ENCODE measurements around the gene IGF2R. TPM values are rescaled to one million over a fixed set of nuclear protein-coding genes. Genes with fewer than 3 reads are reported as not detected.
"Not testable (repeated sequence)": the region's sequence is repeated elsewhere in the genome, so short reads cannot be mapped to it uniquely, and the experiment has no call there.

IGF2R gene
- total RNA-seq, 1 donor from 2014 or later: 120 TPM

GRCh38 chr6:160129881-160130615 is 161.2 kb downstream of the IGF2R start:
- no peak for DNase-seq

DNA sequence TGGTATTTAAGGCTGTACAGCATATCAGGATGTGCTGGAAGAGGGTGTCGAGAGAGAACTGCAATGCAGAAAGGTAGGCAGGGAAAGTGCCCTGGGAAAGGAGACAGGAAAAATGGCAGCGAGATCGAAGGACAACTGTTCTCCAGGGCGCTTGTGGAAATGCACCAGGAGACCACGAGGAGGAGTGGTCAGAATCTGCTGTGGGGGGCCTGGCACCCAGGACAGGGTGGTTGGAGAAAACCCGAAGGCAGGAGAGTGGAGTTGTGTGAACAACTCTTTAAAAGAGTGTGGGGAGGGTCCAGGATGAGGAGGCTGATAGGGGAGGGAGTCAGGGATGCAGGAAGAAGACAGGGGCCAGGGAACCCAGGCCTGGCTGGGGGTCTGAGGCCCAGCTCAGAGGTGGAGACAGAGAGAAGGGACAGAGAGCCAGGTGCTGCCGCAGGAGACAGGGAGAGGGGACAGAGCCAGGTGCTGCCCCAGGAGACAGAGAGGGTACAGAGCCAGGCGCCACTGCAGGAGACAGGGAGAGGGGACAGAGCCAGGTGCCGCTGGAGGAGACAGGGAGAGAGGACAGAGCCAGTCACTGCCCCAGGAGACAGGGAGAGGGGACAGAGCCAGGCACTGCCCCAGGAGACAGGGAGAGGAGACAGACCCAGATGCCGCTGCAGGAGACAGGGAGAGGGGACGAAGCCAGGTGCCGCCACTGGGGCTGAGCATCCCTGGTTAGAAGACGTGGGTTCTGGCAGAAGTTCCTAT is 162.0 kb downstream of the IGF2R start:
- no peak for DNase-seq

DNA sequence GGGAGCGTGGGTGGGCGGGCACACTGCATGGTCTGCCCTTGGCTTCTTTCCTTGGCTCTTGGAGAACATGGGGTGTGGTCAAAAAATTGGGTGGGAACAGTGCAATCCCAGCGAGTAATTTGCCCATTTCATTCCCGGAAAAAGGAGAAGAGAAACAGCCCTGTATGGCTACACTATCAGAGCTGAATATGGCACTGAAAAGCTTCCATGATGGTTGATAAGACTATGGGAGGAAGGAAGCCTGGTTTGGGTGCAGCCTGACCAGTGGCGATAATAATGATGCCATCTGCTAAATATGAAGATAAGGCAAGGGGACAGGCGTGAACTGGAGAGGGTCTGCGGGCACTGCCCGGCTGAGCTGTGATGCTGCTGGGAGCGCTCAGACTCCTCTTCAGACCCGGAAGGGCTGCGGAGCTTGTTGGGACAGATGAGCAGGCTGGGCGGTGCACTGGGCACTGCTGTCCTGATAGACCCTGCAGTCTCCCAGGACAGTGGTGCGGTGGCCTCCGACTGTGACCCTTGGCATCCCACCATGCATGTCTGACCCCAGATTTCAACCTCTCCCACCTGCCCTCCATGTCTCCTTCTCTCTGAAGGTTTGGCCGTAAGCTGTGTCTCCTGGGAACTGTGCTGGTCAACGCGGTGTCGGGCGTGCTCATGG is 162.9 kb downstream of the IGF2R start:
- no peak for DNase-seq

- no peak for DNase-seq
Observed at GRCh38 chr6:160132297-160132637, 163.4 kb downstream of the IGF2R start.

DNA sequence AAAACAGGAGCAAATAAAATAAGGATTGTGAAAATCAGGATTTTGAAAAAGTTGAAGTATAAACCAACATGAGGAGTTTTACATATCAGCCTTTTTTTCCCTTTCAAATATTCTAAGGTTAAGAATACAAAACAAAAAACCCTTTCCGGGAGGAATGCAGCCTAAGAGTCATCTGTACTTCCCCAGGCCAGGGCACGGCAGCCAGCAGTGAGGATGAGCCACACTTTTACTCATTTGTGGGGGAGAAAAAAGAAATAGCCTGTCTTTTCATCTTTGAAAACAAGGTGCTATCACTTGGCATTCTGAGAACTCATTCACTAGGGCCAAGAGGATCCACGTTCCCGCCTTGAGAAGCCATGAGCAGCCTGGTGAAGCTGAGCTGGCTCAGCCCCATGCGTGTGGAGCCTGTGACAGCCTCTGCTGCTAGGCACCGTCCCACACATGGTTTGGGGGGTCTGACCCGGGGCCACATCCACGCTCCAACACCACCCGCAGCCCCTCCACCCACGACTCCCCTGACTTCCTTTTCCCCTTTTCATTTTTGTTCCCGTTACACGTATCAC is 164.0 kb downstream of the IGF2R start:
- DNase-seq: no peak

DNA sequence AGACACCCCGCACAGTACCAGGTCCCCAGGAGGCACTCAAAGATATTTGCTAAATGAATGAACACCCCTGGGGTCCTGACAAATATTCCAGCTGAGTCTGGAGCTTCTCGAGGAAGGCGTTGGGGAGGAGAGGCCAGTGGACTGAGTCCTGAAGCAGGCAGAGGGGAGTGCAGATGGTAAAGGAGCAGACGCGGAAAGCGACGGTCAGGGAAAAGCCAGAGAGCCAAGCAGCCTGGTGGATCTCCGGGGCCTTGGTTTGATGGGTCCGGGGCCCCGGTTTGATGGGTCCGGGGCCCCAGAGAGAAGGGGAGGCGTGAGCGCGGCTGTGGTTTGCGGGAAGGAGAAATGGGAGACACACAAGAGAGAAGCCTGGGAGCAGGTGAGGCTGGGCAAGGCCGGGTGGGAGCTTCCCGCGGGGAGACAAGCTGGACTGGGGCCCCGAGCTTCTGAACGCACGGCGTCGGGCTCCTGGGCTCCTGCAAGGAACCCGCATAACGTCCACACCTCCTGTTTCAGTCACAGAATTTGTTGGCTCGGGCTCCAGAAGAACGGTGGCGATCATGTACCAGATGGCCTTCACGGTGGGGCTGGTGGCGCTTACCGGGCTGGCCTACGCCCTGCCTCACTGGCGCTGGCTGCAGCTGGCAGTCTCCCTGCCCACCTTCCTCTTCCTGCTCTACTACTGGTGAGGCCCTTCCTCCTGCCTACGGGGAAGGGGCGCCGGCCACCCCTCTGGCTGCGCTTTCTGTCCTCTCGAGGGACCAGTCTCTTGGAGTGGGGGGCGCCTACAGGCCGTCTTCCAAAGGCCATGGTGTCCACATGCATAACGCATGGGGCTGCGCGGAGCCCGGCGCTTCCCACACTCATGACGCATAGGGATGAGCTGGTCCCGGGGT is 164.8 kb downstream of the IGF2R start:
- DNase-seq: no peak

DNA sequence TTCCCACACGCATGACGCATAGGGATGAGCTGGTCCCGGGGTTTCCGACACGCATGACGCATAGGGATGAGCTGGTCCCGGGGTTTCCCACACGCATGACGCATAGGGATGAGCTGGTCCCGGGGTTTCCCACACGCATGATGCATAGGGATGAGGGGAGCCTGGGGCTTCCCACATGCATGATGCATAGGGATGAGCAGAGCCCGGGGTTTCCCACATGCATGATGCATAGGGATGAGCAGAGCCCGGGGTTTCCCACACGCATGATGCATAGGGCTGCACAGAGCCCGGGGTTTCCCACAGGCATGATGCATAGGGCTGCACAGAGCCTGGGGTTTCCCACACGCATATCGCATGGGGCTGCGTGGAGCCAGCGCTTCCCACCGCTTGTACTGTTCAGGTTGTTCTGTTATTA is 165.5 kb downstream of the IGF2R start:
- DNase-seq: not testable (repeated sequence)

- DNase-seq: no peak
Observed at GRCh38 chr6:160134779-160135547, 166.1 kb downstream of the IGF2R start.

DNA sequence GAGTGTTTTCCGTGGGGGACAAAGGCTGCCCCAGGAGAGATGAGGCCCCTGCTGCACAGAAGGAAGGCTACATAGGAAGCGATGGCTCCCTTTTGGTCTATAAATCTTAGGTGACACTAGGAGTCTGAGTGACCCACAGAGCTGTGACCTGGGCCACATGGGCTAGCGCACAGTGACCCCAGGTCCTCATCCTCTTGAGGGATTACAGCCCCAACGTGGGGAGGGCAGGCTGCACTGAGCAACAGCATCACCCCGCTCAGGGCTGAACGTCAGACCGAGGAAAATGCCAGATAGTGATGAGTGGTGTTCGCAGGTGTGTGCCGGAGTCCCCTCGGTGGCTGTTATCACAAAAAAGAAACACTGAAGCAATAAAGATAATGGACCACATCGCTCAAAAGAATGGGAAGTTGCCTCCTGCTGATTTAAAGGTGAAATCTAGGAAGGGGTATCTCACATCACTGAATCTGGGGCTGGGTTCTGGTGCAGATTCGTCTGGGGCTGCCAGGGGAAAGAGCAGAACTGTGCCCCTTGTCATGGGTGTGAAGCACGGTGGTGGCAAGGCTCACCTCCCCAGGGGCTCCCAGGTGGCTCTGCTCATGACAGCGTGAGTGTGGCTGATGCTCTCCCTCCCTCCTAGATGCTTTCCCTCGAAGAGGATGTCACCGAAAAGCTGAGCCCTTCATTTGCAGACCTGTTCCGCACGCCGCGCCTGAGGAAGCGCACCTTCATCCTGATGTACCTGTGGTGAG is 167.2 kb downstream of the IGF2R start:
- no peak for DNase-seq

- no peak for DNase-seq
Observed at GRCh38 chr6:160137130-160137988, 168.5 kb downstream of the IGF2R start.

DNA sequence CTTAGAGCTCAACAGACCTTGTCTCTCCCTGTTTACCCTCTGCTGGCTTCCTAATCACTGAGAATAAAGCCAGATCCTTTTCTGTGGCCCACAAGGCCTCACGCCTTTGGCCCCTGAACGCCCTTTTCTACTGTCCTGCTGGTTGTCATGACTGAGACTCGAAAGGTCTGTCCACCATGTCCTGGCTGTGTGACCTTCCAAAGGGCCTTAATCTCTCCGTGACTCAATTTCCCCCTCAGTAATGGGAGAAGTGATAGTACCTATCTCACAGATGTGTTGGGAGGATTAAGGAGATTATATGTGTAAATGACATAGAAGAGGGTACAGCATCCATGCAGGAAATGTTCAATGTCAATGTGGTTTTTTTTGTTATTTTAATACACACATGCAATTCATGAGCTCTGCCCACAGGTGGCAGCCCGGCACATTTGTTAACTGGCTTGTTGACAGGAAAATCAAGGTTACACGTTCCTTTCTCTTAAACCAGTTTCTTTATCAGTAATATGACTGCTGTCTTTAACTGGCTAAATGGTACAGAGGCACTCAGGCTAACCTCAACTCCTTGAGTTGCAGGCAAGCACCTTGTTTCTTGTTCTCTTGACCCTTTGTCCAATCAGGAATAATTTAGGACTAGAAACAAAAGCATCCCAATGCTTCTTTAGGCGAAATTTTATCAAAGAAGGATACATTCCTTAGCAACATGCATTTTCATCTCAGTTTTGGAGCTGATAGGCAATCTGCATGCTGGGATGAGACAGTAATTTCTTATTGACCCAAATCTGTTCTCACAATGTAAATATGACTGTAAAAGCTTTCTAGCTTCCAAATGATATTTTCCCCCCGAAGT is 169.3 kb downstream of the IGF2R start:
- DNase-seq: peak; percentile 65

DNA sequence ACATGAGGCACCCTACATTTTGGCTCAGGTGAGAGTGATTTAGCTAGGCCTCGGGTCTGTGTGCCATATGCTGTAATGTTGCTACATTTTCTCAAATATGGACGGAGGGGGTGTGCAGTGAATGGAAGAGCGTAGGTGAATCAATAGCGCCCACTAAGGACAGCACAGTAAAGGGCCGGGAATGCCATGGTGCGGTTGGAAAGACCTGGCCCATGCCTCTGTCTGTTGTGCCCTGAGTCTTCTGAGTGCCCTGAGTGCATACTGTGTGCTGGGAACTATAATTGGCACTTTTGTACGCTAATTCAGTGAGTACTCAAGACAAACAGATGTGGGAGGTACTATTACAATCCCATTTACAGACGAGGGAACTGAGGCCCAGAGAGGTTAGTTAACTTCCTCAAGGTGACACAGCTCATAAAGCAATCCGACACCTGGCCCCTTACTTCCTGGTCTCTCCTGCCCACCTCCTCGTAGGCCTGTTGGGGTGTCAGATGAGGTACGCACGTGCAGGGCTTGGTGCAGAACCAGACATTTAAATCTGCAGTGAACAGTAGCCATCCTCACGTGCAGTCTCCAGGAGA is 170.0 kb downstream of the IGF2R start:
- no peak for DNase-seq

DNA sequence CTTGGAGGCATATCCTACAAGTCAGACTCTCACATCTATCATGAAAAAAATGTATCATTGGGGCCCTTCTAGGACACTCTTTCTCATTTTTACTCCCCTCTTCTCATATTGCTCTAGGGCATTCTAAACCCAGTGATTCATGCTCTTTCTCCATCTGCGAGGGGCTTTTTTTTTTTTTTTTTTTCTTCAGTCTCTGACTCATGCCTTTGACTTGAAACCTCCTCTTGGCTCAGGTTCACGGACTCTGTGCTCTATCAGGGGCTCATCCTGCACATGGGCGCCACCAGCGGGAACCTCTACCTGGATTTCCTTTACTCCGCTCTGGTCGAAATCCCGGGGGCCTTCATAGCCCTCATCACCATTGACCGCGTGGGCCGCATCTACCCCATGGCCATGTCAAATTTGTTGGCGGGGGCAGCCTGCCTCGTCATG is 170.6 kb downstream of the IGF2R start:
- no peak for DNase-seq

DNA sequence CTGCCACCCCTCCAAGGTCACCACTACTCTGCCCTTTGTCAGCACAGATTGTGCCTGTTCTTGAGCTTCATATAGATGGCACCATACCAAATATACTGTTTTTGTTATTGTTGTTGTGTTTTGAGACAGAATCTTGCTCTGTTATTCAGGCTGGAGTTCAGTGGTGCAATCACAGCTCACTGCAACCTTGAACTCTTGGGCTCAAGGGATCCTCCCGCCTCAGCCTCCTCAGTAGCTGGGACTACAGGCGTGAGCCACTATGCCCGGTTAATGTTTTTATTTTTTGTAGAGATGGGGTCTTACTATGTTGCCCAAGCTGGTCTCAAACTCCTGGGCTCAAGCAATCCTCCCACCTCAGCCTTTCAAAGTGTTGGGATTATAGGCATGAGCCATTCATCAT is 171.6 kb downstream of the IGF2R start:
- DNase-seq: not testable (repeated sequence)

GRCh38 chr6:160141001-160141726 is 172.3 kb downstream of the IGF2R start:
- DNase-seq: no peak

DNA sequence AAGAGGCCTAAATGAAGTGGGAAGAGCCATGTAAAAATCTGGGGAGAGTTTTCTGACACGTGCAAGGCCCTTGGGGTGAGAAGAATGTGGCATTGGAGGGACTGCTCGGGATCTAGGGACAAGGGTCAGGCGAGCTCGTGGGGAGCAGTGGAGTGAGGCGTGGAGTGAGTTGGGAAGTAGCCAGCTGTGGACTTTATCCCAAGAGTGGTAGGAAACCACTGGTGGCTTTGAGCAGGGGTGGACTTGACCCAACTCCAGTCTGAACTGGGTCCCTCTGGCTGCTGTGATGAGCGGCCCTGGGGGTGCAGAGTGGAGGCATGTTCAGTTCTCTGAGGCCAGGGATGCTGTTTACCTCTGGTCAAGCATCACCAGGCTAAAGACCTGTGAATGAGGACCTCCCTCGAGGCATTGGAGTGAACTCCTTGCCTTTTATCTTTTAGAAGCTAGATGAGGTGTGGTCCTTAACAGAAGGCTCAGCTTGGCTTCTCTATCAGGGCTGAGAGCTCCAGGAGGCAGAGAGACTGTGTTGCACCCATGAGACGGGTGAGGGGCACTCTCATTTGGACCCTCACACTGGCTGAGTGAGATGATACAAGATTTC is 173.3 kb downstream of the IGF2R start:
- DNase-seq: no peak

DNA sequence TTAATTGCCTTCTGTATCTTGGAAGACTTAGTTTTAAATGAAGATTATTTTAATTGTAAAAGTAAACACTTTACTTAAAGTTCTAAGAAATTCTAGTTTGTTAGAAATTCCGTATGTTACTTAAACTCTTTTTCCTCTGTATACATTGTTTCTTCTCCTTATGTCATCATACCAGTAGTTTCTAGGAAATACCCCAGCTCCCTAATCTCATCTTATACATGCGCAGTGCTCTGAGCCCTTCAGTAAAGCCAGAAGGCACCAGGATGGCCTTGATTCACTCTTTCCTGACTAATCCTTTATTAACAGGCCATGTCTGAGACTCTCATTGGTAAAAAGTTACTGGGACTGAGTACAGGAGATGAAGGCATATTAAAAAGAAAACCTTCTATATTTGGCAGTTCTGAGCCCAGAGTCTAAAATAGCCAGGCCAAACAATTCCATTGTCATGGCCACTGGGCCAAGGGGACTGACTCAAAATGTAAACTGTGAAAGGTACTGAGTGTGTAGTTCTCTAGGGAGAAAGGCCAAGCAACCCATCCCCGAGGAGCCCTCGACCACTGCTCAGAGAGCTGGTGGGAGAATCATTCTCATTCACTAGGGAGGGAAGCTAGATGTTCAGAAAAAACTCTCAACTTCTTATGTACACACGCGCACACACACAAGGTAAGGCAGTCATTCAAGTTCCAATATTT is 177.7 kb downstream of the IGF2R start:
- DNase-seq: no peak

All from dermis blood vessel endothelial cell (primary cell).